Measurements from ENCODE around the gene ZNF574. TPM values are rescaled to one million over a fixed set of nuclear protein-coding genes. Genes with fewer than 3 reads are reported as not detected.
"Not testable (repeated sequence)": the region's sequence is repeated elsewhere in the genome, so short reads cannot be mapped to it uniquely, and the experiment has no call there.

Gene ZNF574
- 18.7 TPM for total RNA-seq

- DNase-seq (ENCODE audit: low spot score) = peak; percentile 99
These were observed at the start of gene ZNF574 for GRCh38 chr19:42075616-42076379. Gene ZNF574 (plus strand): TSS chr19:42076166. CDS start chr19:42078607, 2,441 bp downstream.

- no peak for DNase-seq (ENCODE audit: low spot score)
These were observed 47.4 kb upstream of the ZNF574 start for GRCh38 chr19:42028304-42029216.

GRCh38 chr19:42030645-42031440 lies 45.1 kb upstream of the ZNF574 start:
- DNase-seq (ENCODE audit: low spot score) = no peak

GRCh38 chr19:42032431-42032830 lies 43.5 kb upstream of the ZNF574 start:
- DNase-seq (ENCODE audit: low spot score) = no peak

GRCh38 chr19:42033413-42033812 lies 42.6 kb upstream of the ZNF574 start:
- no peak for DNase-seq (ENCODE audit: low spot score)

GRCh38 chr19:42034640-42035391 lies 41.1 kb upstream of the ZNF574 start:
- DNase-seq (ENCODE audit: low spot score) = not testable (repeated sequence)

GRCh38 chr19:42037649-42038048 lies 38.3 kb upstream of the ZNF574 start:
- no peak for DNase-seq (ENCODE audit: low spot score)

- DNase-seq (ENCODE audit: low spot score) = no peak
These were observed 37.3 kb upstream of the ZNF574 start for GRCh38 chr19:42038666-42039065.

- no peak for DNase-seq (ENCODE audit: low spot score)
These were observed 35.9 kb upstream of the ZNF574 start for GRCh38 chr19:42040031-42040430.

- not testable (repeated sequence) for DNase-seq (ENCODE audit: low spot score)
These were observed 35.5 kb upstream of the ZNF574 start for GRCh38 chr19:42040491-42040890.

GRCh38 chr19:42042455-42043170 lies 33.4 kb upstream of the ZNF574 start:
- DNase-seq (ENCODE audit: low spot score) = no peak

- DNase-seq (ENCODE audit: low spot score) = no peak
These were observed 30.4 kb upstream of the ZNF574 start for GRCh38 chr19:42045575-42045974.

GRCh38 chr19:42048992-42049391 lies 27.0 kb upstream of the ZNF574 start:
- DNase-seq (ENCODE audit: low spot score) = no peak

- DNase-seq (ENCODE audit: low spot score) = no peak
These were observed 24.5 kb upstream of the ZNF574 start for GRCh38 chr19:42051166-42052115.

- no peak for DNase-seq (ENCODE audit: low spot score)
These were observed 23.6 kb upstream of the ZNF574 start for GRCh38 chr19:42052241-42052863.

- DNase-seq (ENCODE audit: low spot score) = no peak
These were observed 22.7 kb upstream of the ZNF574 start for GRCh38 chr19:42053037-42053935.

GRCh38 chr19:42054205-42054604 lies 21.8 kb upstream of the ZNF574 start:
- no peak for DNase-seq (ENCODE audit: low spot score)

GRCh38 chr19:42057846-42058245 lies 18.1 kb upstream of the ZNF574 start:
- DNase-seq (ENCODE audit: low spot score) = no peak

Data from ureter (tissue), 1 donor.